Vagina (tissue), 2 donors: Measurements from ENCODE around the gene MAPK9. TPM values are rescaled to one million over a fixed set of nuclear protein-coding genes. Genes with fewer than 3 reads are reported as not detected.
A peak's percentile ranks its signal among the peaks of the same experiment; 100 is the strongest.

Experiments used
- DNase-seq, 2 donors: peaks; one replicate each; pipeline ENCODE4 v3.0.0-alpha.2; 2017; ENCODE audit errors: extremely low spot score in 2 of 2
- H3K27ac ChIP-seq: fragments of 200-600 bp; sonication (generic); one replicate; pipeline ENCODE4 v1.5.1; 2019
- H3K27me3 ChIP-seq: fragments of 200-600 bp; sonication (generic); one replicate; pipeline ENCODE4 v1.5.1; 2019
- H3K36me3 ChIP-seq, 2 donors: fragments of 200-600 bp; sonication (generic); one replicate each; pipeline ENCODE4 v1.5.1; 2017 to 2019
- H3K4me1 ChIP-seq: fragments of 200-600 bp; sonication (generic); one replicate; pipeline ENCODE4 v1.5.1; 2019
- H3K4me3 ChIP-seq, 2 donors: fragments of 200-600 bp; sonication (generic); 1 replicate in 1 of 2; 2 replicates in 1 of 2; pipeline ENCODE4 v1.5.1; 2016 to 2019
- H3K9me3 ChIP-seq: fragments of 200-600 bp; sonication (generic); one replicate; pipeline ENCODE4 v1.5.1; 2019
- CTCF ChIP-seq, 3 experiments: fragments of 450-650 bp in 2 of 3; fragments of 200-600 bp in 1 of 3; sonication (generic) in 1 of 3; IDR thresholded peaks; one replicate each; pipeline ENCODE4 v1.5.1; 2017 to 2019; ENCODE audit warnings: antibody characterized with exemption in 3 of 3, mild to moderate bottlenecking in 2 of 3, moderate library complexity in 2 of 3
- POLR2A ChIP-seq, 2 donors: fragments of 450-650 bp; IDR thresholded peaks; one replicate each; pipeline ENCODE4 v1.6.1; 2017; ENCODE audit warnings: antibody characterized with exemption in 2 of 2, mild to moderate bottlenecking in 2 of 2, moderate library complexity in 2 of 2
- POLR2AphosphoS5 ChIP-seq, 2 donors: sonication (generic); formaldehyde crosslinking; IDR thresholded peaks; one replicate each; pipeline ENCODE4 v1.9.0; 2017; ENCODE audit warnings: antibody characterized with exemption in 2 of 2, mild to moderate bottlenecking in 2 of 2, low read depth in 1 of 2; ENCODE audit not compliant: insufficient read depth in 1 of 2
- intact Hi-C: fragments of 100-400 bp; cut with DNase I; formaldehyde crosslinking; loops from one replicate; pipeline ENCODE4 v1.15.1; 2023
- total RNA-seq: library from RNA; depleted of rRNA; stranded (reverse); fragments of >200 nt; gene quantifications from one replicate; pipeline ENCODE4 v1.2.3, GENCODE V29; 2016

MAPK9 gene
- total RNA-seq, 1 donor from 2014 or later = 19.6 TPM

- H3K9me3 ChIP-seq = no peaks in the 10 kb centered on the region
- peaks cover 0 to 28% of the 10 kb centered on the region in 2 donors for H3K36me3 ChIP-seq
- DNase-seq = no peak
- H3K4me3 ChIP-seq = no peak overlapping the region
- H3K27me3 ChIP-seq = no peaks in the 10 kb centered on the region
- intact Hi-C loops = no loop called here
- H3K27ac ChIP-seq = no peak overlapping the region
- no peak for TF ChIP-seq POLR2AphosphoS5 (IDR thresholded peaks at IDR 0.05; ENCODE audit: insufficient read depth in 1 of 2, low read depth in 1 of 2)
- no peak for TF ChIP-seq CTCF (IDR thresholded peaks at IDR 0.05)
- no peak for TF ChIP-seq POLR2A (IDR thresholded peaks at IDR 0.05)
- peaks cover 24% of the 10 kb centered on the region for H3K4me1 ChIP-seq
Measured at GRCh38 chr5:180333661-180334060, 41.8 kb upstream of the MAPK9 start.

DNA sequence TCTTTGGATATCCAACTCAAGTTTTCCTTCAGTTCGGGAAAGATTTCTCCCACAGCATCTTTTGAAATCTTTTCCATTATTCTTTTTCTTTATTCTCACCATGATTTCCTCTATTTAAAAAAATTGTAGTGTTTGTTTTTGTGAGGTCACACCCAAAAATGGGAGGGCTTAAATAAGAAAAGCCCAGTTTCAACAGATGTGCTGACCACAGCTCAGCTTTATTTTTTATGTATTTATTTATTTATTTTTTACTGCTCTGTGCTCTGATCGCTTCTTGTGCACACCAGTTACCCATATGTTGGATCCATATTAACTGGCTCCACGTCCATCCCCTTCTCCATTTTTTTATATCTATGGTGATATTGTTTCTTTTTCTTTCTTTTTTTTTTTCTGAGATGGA is 41.0 kb upstream of the MAPK9 start:
- H3K27ac ChIP-seq = peak overlapping the region; percentile 65
- TF ChIP-seq CTCF (IDR thresholded peaks at IDR 0.05) (no peak), POLR2A (IDR thresholded peaks at IDR 0.05) (no peak), POLR2AphosphoS5 (IDR thresholded peaks at IDR 0.05; ENCODE audit: insufficient read depth in 1 of 2, low read depth in 1 of 2) (no peak)
- H3K9me3 ChIP-seq = no peaks in the 10 kb centered on the region
- DNase-seq = no peak
- peaks cover 0 to 28% of the 10 kb centered on the region in 2 donors for H3K36me3 ChIP-seq
- intact Hi-C loops = no loop called here
- peaks cover 24% of the 10 kb centered on the region for H3K4me1 ChIP-seq
- H3K4me3 ChIP-seq = no peak overlapping the region
- H3K27me3 ChIP-seq = no peaks in the 10 kb centered on the region

- no peak for TF ChIP-seq POLR2AphosphoS5 (IDR thresholded peaks at IDR 0.05; ENCODE audit: insufficient read depth in 1 of 2, low read depth in 1 of 2)
- TF ChIP-seq CTCF (IDR thresholded peaks at IDR 0.05) = no peak
- no peak for TF ChIP-seq POLR2A (IDR thresholded peaks at IDR 0.05)
- H3K27ac ChIP-seq = peak overlapping the region; percentile 65
Measured at GRCh38 chr5:180332051-180332517, 40.2 kb upstream of the MAPK9 start.

GRCh38 chr5:180331647-180331950 is 39.7 kb upstream of the MAPK9 start:
- no peak overlapping the region for H3K4me3 ChIP-seq
- H3K27ac ChIP-seq = peak overlapping the region; percentile 65
- no peak for DNase-seq
- peaks cover 24% of the 10 kb centered on the region for H3K4me1 ChIP-seq
- intact Hi-C loops = no loop called here
- H3K36me3 ChIP-seq = peaks cover 0 to 20% of the 10 kb centered on the region in 2 donors
- TF ChIP-seq POLR2AphosphoS5 (IDR thresholded peaks at IDR 0.05; ENCODE audit: insufficient read depth in 1 of 2, low read depth in 1 of 2) (no peak), CTCF (IDR thresholded peaks at IDR 0.05) (no peak), POLR2A (IDR thresholded peaks at IDR 0.05) (no peak)
- H3K27me3 ChIP-seq = no peaks in the 10 kb centered on the region
- no peaks in the 10 kb centered on the region for H3K9me3 ChIP-seq

More at GRCh38 chr5:180332051-180332517, 40.2 kb upstream of the MAPK9 start:
- H3K36me3 ChIP-seq = peaks cover 0 to 22% of the 10 kb centered on the region in 2 donors
- H3K27me3 ChIP-seq = no peaks in the 10 kb centered on the region
- no peaks in the 10 kb centered on the region for H3K9me3 ChIP-seq
- intact Hi-C loops = no loop called here
- DNase-seq = no peak
- peaks cover 24% of the 10 kb centered on the region for H3K4me1 ChIP-seq
- H3K4me3 ChIP-seq = no peak overlapping the region

DNA sequence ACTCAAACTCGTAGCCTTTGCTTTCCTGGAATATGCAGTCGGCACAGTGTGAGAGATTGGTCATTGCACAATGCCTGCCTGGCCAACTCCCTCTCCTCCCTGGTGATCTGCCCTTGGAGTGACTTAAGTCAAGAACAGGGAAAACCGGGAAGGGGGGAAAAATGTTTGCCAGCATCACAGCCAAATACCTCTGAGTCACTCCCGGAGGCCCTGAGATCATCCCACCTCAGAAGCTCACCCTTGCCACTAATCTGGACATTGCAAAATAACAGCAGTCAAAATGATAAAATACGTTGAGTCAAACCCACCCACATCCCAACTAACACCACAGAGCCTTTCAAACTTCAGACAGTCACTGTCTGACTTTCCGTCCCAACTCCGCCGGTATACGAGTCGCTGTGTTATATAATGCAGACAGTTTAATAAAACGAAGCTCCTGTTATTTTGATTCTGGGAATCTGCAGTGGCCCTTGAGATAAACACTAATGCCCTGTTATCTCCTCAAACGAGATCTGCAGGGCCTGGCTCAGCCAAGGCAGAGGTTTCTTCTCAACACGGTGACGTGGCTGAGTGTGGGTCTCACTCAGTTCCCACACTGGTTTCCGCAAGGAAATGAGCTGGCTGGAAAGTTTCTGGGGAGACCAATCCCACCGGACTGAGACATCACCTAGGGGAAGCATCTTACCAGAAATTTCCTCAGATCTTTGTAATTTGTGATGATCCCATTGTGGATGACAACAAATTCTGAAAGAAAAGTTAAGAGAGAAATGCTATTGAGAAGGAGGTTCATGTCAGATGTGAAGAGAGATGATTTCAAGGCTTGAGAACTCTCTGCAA is 39.1 kb upstream of the MAPK9 start:
- Histone ChIP-seq H3K4me3 (no peak overlapping the region), H3K36me3 (peaks cover 0 to 15% of the 10 kb centered on the region in 2 donors), H3K27ac (peak overlapping the region; percentile 65), H3K27me3 (no peaks in the 10 kb centered on the region), H3K9me3 (no peaks in the 10 kb centered on the region), H3K4me1 (peaks cover 24% of the 10 kb centered on the region)
- intact Hi-C loops = no loop called here
- TF ChIP-seq CTCF (IDR thresholded peaks at IDR 0.05) (no peak), POLR2AphosphoS5 (IDR thresholded peaks at IDR 0.05; ENCODE audit: insufficient read depth in 1 of 2, low read depth in 1 of 2) (peak in 1 of 2 donors; percentile 62), POLR2A (IDR thresholded peaks at IDR 0.05) (no peak)
- DNase-seq = peak in 1 of 2 donors; percentile 99
